Esophagus squamous epithelium (tissue), 4 donors: ENCODE results near the gene MED13L.

ENCODE experiments used
- POLR2A ChIP-seq, 4 donors: fragments of 450-650 bp; IDR thresholded peaks; one replicate each; pipeline ENCODE4 v1.6.1; 2017; ENCODE audit warnings: antibody characterized with exemption in 4 of 4, mild to moderate bottlenecking in 4 of 4, moderate library complexity in 3 of 4
- TF ChIP-seq, protein P1 (sequence below), 6 experiments: fragments of 450-650 bp in 4 of 6; fragments of 200-600 bp in 2 of 6; sonication (generic) in 2 of 6; IDR thresholded peaks; one replicate each; pipeline ENCODE4 v1.5.1; 2016 to 2019; ENCODE audit warnings: antibody characterized with exemption in 6 of 6, mild to moderate bottlenecking in 4 of 6, moderate library complexity in 4 of 6

DNA sequence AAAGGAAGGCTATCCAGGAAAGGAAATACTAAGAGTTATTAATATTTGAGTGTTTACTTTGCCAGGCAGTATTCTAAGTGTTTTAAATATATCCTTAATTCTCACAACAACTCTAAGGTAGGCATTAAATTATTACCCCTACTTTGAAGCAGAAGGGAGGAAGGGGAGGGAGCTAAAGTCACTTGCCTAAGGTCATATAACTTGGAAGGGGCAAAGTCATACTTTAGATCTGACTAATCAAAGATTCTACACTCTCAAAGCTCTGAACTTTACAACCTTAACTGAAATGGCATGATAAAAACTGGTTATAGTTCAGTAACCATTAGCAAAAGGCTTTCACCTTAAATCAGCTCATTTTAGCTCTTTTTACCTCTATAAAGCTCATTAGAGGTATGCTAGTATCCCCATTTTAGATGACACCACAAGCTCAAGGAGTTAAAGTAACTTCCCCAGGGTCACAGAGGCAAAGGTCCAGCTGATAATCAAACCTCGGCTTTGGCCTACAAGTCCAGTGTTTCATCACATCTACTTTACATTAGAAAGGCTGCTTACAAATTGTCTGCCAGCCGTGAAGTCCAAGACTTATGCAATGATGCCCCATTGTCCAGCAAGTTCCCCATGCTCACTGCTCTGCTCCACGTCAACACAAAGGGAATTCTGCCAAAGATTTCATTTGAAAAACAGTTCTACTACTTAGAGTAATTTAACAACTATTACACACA is 223.9 kb downstream of the MED13L start:
- no peak for TF ChIP-seq POLR2A (IDR thresholded peaks at IDR 0.05)
- TF ChIP-seq, protein P1, sequence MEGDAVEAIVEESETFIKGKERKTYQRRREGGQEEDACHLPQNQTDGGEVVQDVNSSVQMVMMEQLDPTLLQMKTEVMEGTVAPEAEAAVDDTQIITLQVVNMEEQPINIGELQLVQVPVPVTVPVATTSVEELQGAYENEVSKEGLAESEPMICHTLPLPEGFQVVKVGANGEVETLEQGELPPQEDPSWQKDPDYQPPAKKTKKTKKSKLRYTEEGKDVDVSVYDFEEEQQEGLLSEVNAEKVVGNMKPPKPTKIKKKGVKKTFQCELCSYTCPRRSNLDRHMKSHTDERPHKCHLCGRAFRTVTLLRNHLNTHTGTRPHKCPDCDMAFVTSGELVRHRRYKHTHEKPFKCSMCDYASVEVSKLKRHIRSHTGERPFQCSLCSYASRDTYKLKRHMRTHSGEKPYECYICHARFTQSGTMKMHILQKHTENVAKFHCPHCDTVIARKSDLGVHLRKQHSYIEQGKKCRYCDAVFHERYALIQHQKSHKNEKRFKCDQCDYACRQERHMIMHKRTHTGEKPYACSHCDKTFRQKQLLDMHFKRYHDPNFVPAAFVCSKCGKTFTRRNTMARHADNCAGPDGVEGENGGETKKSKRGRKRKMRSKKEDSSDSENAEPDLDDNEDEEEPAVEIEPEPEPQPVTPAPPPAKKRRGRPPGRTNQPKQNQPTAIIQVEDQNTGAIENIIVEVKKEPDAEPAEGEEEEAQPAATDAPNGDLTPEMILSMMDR (IDR thresholded peaks at IDR 0.05) = no peak
